Caco-2 (cell line): ENCODE data around the gene LGR6. TPM values are rescaled to one million over a fixed set of nuclear protein-coding genes. Genes with fewer than 3 reads are reported as not detected.

Source experiments
- BruUV-seq: library from RNA; stranded (reverse); fragments of 400-500 nt; replicated peaks from 2 replicates; lab custom pipeline; 2021; lab: Mats Ljungman, UMichigan
- CTCF ChIA-PET: fragments of 300-600 bp; sonication (Branson Sonifier 250); formaldehyde crosslinking; loops from one replicate; lab custom pipeline; 2022; ENCODE audit warnings: antibody characterized with exemption; lab: Charles Lee
- POLR2A ChIA-PET: fragments of 300-600 bp; sonication (Branson Sonifier 250); formaldehyde crosslinking; loops from one replicate; lab custom pipeline; 2022; ENCODE audit warnings: antibody characterized with exemption; lab: Charles Lee
- DNase-seq, 2 experiments: peaks; one replicate each; pipeline versions ENCODE4 v3.0.0 to v3.0.0-alpha.2; 2020 to 2022
- H3K27me3 ChIP-seq: replicated peaks from 2 replicates; pipeline ENCODE4 v1.6.0; 2011; ENCODE audit warnings: low read length; ENCODE audit not compliant: control insufficient read depth, insufficient read depth
- H3K36me3 ChIP-seq: 2 replicates; pipeline ENCODE4 v1.5.1; 2011; ENCODE audit warnings: low read length; ENCODE audit not compliant: control insufficient read depth, insufficient read depth
- H3K4me1 ChIP-seq: fragments of 250-450 bp; sonication (Bioruptor Pico); 2 replicates; pipeline ENCODE4 v1.5.1; 2020; ENCODE audit warnings: mild to moderate bottlenecking
- H3K4me3 ChIP-seq: 2 replicates; pipeline ENCODE4 v1.5.1; 2011; ENCODE audit warnings: low read depth, mild to moderate bottlenecking, control low read depth, low read length
- H3K9me3 ChIP-seq: fragments of 250-450 bp; sonication (Bioruptor Pico); 2 replicates; pipeline ENCODE4 v1.5.1; 2020; ENCODE audit warnings: mild to moderate bottlenecking, moderate library complexity
- H3K27ac Mint-ChIP-seq: one replicate; pipeline ENCODE4 v1.8.0; 2022; ENCODE audit warnings: mixed read lengths; ENCODE audit not compliant: unreplicated experiment
- H3K27me3 Mint-ChIP-seq: one replicate; pipeline ENCODE4 v1.8.0; 2022; ENCODE audit warnings: mixed read lengths; ENCODE audit not compliant: insufficient read depth, unreplicated experiment
- H3K36me3 Mint-ChIP-seq: one replicate; pipeline ENCODE4 v1.8.0; 2022; ENCODE audit warnings: mild to moderate bottlenecking, mixed read lengths; ENCODE audit not compliant: insufficient read depth, unreplicated experiment
- H3K4me1 Mint-ChIP-seq: one replicate; pipeline ENCODE4 v1.8.0; 2022; ENCODE audit warnings: low read depth, mixed read lengths; ENCODE audit not compliant: unreplicated experiment
- H3K4me3 Mint-ChIP-seq: one replicate; pipeline ENCODE4 v1.8.0; 2022; ENCODE audit warnings: mild to moderate bottlenecking, moderate library complexity, mixed read lengths; ENCODE audit not compliant: unreplicated experiment
- H3K9me3 Mint-ChIP-seq: one replicate; pipeline ENCODE4 v1.8.0; 2022; ENCODE audit warnings: mixed read lengths; ENCODE audit not compliant: unreplicated experiment
- intact Hi-C: fragments of 100-400 bp; cut with micrococcal nuclease; formaldehyde crosslinking; loops from one replicate; pipeline ENCODE4 v1.10.0; 2022; ENCODE audit not compliant: unreplicated experiment
- total RNA-seq: library from RNA; stranded (reverse); gene quantifications from 2 replicates; pipeline ENCODE4 v1.2.3, GENCODE V29; 2022
- TF ChIP-seq, protein P1 (sequence below), 2 experiments: fragments of 200-600 bp in 1 of 2; IDR thresholded peaks; 1 replicate in 1 of 2; 2 replicates in 1 of 2; pipeline versions ENCODE4 v1.5.1 to v1.8.0; 2011 to 2022; ENCODE audit warnings: antibody characterized with exemption in 1 of 2, control low read depth in 1 of 2, inconsistent platforms in 1 of 2, low read depth in 1 of 2, low read length in 1 of 2, mild to moderate bottlenecking in 1 of 2, moderate library complexity in 1 of 2; ENCODE audit not compliant: insufficient read depth in 1 of 2, severe bottlenecking in 1 of 2, unreplicated experiment in 1 of 2

LGR6 gene
- total RNA-seq, 1 experiment from 2014 or later = 0.36 TPM

DNA sequence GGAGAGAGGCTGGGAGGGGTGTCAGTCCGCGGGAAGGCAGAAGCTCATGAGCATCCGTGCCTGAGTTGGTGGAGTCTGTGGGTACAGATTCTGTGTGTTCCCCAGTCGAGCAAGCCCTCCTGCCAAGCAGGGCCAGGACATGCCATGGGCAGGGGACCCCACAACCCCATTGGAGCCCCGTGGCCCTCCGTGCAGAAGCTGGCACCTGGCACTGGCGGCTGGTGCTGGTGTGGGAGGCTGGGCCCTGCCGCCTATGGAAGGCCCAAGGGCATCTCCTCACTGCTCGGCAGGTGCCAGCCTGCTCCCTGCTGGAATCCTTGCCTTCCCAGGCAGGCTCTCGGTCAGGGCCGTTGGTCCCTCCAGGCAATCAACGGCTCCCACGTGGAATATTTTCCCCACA lies 74.4 kb downstream of the LGR6 start:
- ChIA-PET POLR2A (no interaction called here), CTCF (interaction anchor here (1.2 kb wide), 1 partner anchor 79 kb away, joined by 4 read pairs; no protein-coding TSS in a partner anchor)
- no peaks in the 10 kb centered on the region for H3K36me3 Mint-ChIP-seq
- DNase-seq = no peak
- intact Hi-C loops = no loop called here
- no peaks in the 10 kb centered on the region for H3K9me3 Mint-ChIP-seq
- peaks cover 18% of the 10 kb centered on the region for H3K27me3 Mint-ChIP-seq
- no peaks in the 10 kb centered on the region for H3K36me3 ChIP-seq
- no peak overlapping the region for H3K27ac Mint-ChIP-seq
- TF ChIP-seq, protein P1, sequence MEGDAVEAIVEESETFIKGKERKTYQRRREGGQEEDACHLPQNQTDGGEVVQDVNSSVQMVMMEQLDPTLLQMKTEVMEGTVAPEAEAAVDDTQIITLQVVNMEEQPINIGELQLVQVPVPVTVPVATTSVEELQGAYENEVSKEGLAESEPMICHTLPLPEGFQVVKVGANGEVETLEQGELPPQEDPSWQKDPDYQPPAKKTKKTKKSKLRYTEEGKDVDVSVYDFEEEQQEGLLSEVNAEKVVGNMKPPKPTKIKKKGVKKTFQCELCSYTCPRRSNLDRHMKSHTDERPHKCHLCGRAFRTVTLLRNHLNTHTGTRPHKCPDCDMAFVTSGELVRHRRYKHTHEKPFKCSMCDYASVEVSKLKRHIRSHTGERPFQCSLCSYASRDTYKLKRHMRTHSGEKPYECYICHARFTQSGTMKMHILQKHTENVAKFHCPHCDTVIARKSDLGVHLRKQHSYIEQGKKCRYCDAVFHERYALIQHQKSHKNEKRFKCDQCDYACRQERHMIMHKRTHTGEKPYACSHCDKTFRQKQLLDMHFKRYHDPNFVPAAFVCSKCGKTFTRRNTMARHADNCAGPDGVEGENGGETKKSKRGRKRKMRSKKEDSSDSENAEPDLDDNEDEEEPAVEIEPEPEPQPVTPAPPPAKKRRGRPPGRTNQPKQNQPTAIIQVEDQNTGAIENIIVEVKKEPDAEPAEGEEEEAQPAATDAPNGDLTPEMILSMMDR (IDR thresholded peaks at IDR 0.05; ENCODE audit: insufficient read depth in 1 of 2, low read depth in 1 of 2, low read length in 1 of 2, severe bottlenecking in 1 of 2, unreplicated experiment in 1 of 2) = no peak
- BruUV-seq = no TSS peak
- no peaks in the 10 kb centered on the region for H3K9me3 ChIP-seq
- H3K4me3 ChIP-seq = no peak overlapping the region
- no peaks in the 10 kb centered on the region for H3K4me1 Mint-ChIP-seq
- H3K4me3 Mint-ChIP-seq = no peak overlapping the region
- H3K27me3 ChIP-seq = no peaks in the 10 kb centered on the region
- H3K4me1 ChIP-seq = no peaks in the 10 kb centered on the region

DNA sequence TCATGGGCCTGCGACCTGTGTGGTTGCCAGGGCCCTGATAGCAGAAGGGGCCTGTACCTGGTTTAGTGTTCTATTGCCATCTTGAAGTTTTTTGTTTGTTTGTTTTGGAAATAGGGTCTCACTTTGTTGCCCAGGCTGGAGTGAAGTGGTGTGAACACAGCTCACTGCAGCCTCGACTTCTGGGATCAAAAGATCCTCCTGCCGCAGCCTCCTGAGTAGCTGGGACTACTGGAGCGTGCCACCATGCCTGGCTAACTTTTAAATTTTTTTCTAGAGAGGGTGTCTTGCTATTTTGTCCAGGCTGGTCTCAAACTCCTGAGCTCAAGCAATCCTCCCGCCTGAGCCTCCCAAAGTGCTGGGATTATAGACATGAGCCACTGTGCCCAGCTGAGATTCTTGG lies 75.2 kb downstream of the LGR6 start:
- Mint-ChIP-seq H3K27ac (no peak overlapping the region), H3K4me3 (no peak overlapping the region), H3K4me1 (no peaks in the 10 kb centered on the region), H3K9me3 (no peaks in the 10 kb centered on the region), H3K27me3 (peaks cover 14% of the 10 kb centered on the region), H3K36me3 (no peaks in the 10 kb centered on the region)
- intact Hi-C loops = no loop called here
- no TSS peak for BruUV-seq
- POLR2A ChIA-PET = no interaction called here
- H3K4me1 ChIP-seq = no peaks in the 10 kb centered on the region
- H3K27me3 ChIP-seq = no peaks in the 10 kb centered on the region
- TF ChIP-seq, protein P1 (IDR thresholded peaks at IDR 0.05; ENCODE audit: insufficient read depth in 1 of 2, low read depth in 1 of 2, low read length in 1 of 2, severe bottlenecking in 1 of 2, unreplicated experiment in 1 of 2) = no peak
- H3K4me3 ChIP-seq = no peak overlapping the region
- no peaks in the 10 kb centered on the region for H3K9me3 ChIP-seq
- CTCF ChIA-PET = no interaction called here
- H3K36me3 ChIP-seq = no peaks in the 10 kb centered on the region
- no peak for DNase-seq

DNA sequence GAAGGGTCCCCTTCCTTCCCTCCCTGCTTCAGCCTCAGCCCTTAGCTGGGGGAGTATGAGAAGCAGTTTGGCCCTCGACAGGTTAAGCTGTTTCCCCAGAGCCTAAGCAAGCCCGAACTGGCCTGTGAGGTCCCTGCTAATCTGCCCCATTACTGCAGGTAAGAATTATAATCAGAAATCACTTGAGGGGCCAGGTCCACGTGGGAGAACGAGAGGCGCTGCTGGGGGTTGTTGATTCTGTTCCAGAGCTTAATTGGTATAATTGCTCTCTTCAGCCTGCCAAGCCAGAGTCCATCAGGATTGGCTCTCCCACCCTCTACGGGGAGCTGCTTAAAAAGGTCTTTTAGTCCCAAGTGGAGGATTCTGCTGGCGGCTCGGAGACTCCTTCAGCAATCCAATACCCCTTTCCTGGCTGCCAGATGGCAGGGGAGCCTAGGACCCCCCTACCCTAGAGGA lies 77.3 kb downstream of the LGR6 start:
- H3K36me3 ChIP-seq = no peaks in the 10 kb centered on the region
- Mint-ChIP-seq H3K9me3 (no peaks in the 10 kb centered on the region), H3K27ac (no peak overlapping the region), H3K27me3 (peaks cover 14% of the 10 kb centered on the region), H3K4me1 (no peaks in the 10 kb centered on the region), H3K36me3 (no peaks in the 10 kb centered on the region), H3K4me3 (no peak overlapping the region)
- no peaks in the 10 kb centered on the region for H3K4me1 ChIP-seq
- intact Hi-C loops = no loop called here
- H3K27me3 ChIP-seq = no peaks in the 10 kb centered on the region
- TF ChIP-seq, protein P1 (IDR thresholded peaks at IDR 0.05; ENCODE audit: insufficient read depth in 1 of 2, low read depth in 1 of 2, low read length in 1 of 2, severe bottlenecking in 1 of 2, unreplicated experiment in 1 of 2) = no peak
- DNase-seq = no peak
- H3K9me3 ChIP-seq = no peaks in the 10 kb centered on the region
- ChIA-PET CTCF (interaction anchor here (0.6 to 0.7 kb wide), 2 partner anchors 10 to 38 kb away, joined by 4 to 5 read pairs; no protein-coding TSS in a partner anchor), POLR2A (no interaction called here)
- BruUV-seq = no TSS peak
- H3K4me3 ChIP-seq = no peak overlapping the region
